HCT116 (cell line): ENCODE results near the gene PPP2R5C. TPM values are rescaled to one million over a fixed set of nuclear protein-coding genes. Genes with fewer than 3 reads are reported as not detected.

Experiments used
- ATAC-seq: fragments of 200-7000 bp; cut with Tn5 transposase; 2 replicates; pipeline ENCODE4 v1.9.1; 2020; ENCODE audit warnings: mild to moderate bottlenecking, moderate library complexity
- BruUV-seq: library from RNA; stranded (reverse); fragments of 400-500 nt; replicated peaks from 2 replicates; lab custom pipeline; 2021; lab: Mats Ljungman, UMichigan
- CTCF ChIA-PET: fragments of 300-600 bp; sonication (Branson Sonifier 250); formaldehyde crosslinking; loops from one replicate; lab custom pipeline; 2021; ENCODE audit warnings: antibody characterized with exemption; lab: Charles Lee
- POLR2A ChIA-PET: fragments of 300-600, 350-600 bp; sonication (Branson Sonifier 250); formaldehyde crosslinking; loops from one replicate; lab custom pipeline; 2021; ENCODE audit warnings: antibody characterized with exemption; lab: Charles Lee
- RAD21 ChIA-PET, 2 experiments: fragments of 300-600 bp; sonication (Branson Sonifier 250); formaldehyde crosslinking; loops; one replicate each; lab custom pipeline; 2023; ENCODE audit warnings: low total read pairs in 2 of 2; ENCODE audit not compliant: uncharacterized antibody in 2 of 2, unreplicated experiment in 2 of 2, low non-redundant PET in 1 of 2; lab: Charles Lee
- DNase-seq: peaks from one replicate; pipeline ENCODE4 v3.0.0-alpha.2; 2010; ENCODE audit warnings: low read depth, low spot score
- H2AFZ ChIP-seq: fragments of 200-600 bp; shearing (Covaris generic), sonication (generic); 2 replicates; pipeline ENCODE4 v1.6.1; 2017; ENCODE audit warnings: low read depth, mixed run types, mixed read lengths, antibody characterized with exemption, low read length; ENCODE audit not compliant: poor library complexity, severe bottlenecking
- H3K27ac ChIP-seq: 2 replicates; pipeline ENCODE4 v1.5.1; 2012; ENCODE audit warnings: low read depth, low read length
- H3K27me3 ChIP-seq: fragments of 200-600 bp; sonication (generic); 2 replicates; pipeline ENCODE4 v1.6.1; 2016; ENCODE audit warnings: mixed run types, low read length, mixed read lengths; ENCODE audit not compliant: insufficient read depth
- H3K36me3 ChIP-seq, 2 experiments: fragments of 200-500 bp in 1 of 2; fragments of 200-600 bp in 1 of 2; sonication (Bioruptor generic) in 1 of 2; sonication (generic) in 1 of 2; 2 replicates each; pipeline versions ENCODE4 v1.5.1 to v1.6.1; 2014 to 2016; ENCODE audit warnings: low read length in 2 of 2, inconsistent platforms in 1 of 2, mixed read lengths in 1 of 2, mixed run types in 1 of 2; ENCODE audit not compliant: insufficient read depth in 2 of 2, control insufficient read depth in 1 of 2
- H3K4me1 ChIP-seq, 2 experiments: fragments of 200-600 bp in 1 of 2; sonication (generic) in 1 of 2; 2 replicates each; pipeline versions ENCODE4 v1.5.1 to v1.6.1; 2012 to 2017; ENCODE audit warnings: low read length in 2 of 2, inconsistent platforms in 1 of 2, mild to moderate bottlenecking in 1 of 2, mixed read lengths in 1 of 2, mixed run types in 1 of 2, moderate library complexity in 1 of 2; ENCODE audit not compliant: insufficient read depth in 2 of 2, control insufficient read depth in 1 of 2
- H3K4me2 ChIP-seq: fragments of 200-600 bp; sonication (generic); 2 replicates; pipeline ENCODE4 v1.6.1; 2017; ENCODE audit warnings: mixed run types, low read length, mixed read lengths
- H3K4me3 ChIP-seq, 2 experiments: fragments of 200-600 bp in 1 of 2; sonication (generic) in 1 of 2; replicated peaks in 1 of 2; 2 replicates each; pipeline ENCODE4 v1.5.1; 2011 to 2016; ENCODE audit warnings: low read length in 2 of 2, control low read depth in 1 of 2, low read depth in 1 of 2, mild to moderate bottlenecking in 1 of 2, mixed read lengths in 1 of 2, mixed run types in 1 of 2
- H3K79me2 ChIP-seq: fragments of 200-600 bp; sonication (generic); 2 replicates; pipeline ENCODE4 v1.6.1; 2017; ENCODE audit warnings: mild to moderate bottlenecking, mixed run types, low read length, moderate library complexity, mixed read lengths; ENCODE audit not compliant: insufficient read depth
- H3K9ac ChIP-seq: fragments of 200-600 bp; sonication (generic); 2 replicates; pipeline ENCODE4 v1.6.1; 2016; ENCODE audit warnings: low read length, mixed read lengths
- H3K9me2 ChIP-seq: fragments of 200-600 bp; sonication (generic), shearing (Covaris generic); 2 replicates; pipeline ENCODE4 v1.6.1; 2017; ENCODE audit warnings: mixed run types, mild to moderate bottlenecking, moderate library complexity; ENCODE audit not compliant: insufficient read depth
- H3K9me3 ChIP-seq, 2 experiments: fragments of 200-500 bp in 1 of 2; fragments of 200-600 bp in 1 of 2; sonication (Bioruptor generic) in 1 of 2; sonication (generic) in 1 of 2; 2 replicates each; pipeline ENCODE4 v1.6.1; 2014 to 2017; ENCODE audit warnings: low read length in 2 of 2, mixed read lengths in 2 of 2, inconsistent platforms in 1 of 2, low read depth in 1 of 2, mild to moderate bottlenecking in 1 of 2, mixed run types in 1 of 2, moderate library complexity in 1 of 2; ENCODE audit not compliant: control insufficient read depth in 1 of 2, insufficient read depth in 1 of 2
- H4K20me1 ChIP-seq: fragments of 200-600 bp; sonication (generic), shearing (Covaris generic); 2 replicates; pipeline ENCODE4 v1.6.1; 2017; ENCODE audit warnings: mixed run types, mild to moderate bottlenecking, moderate library complexity; ENCODE audit not compliant: insufficient read depth
- CEBPB ChIP-seq: IDR thresholded peaks from 2 replicates; pipeline ENCODE4 v1.6.1; 2012; ENCODE audit warnings: low read depth
- CTCF ChIP-seq, 3 experiments: fragments of 200-600 bp in 1 of 3; sonication (generic) in 1 of 3; IDR thresholded peaks in 2 of 3; conservative IDR thresholded peaks in 1 of 3; 2 replicates each; pipeline ENCODE4 v1.5.1; 2012 to 2017; ENCODE audit warnings: low read depth in 2 of 3, low read length in 2 of 3, antibody characterized with exemption in 1 of 3, borderline replicate concordance in 1 of 3, control low read depth in 1 of 3, mild to moderate bottlenecking in 1 of 3, mixed read lengths in 1 of 3, mixed run types in 1 of 3, moderate library complexity in 1 of 3; ENCODE audit not compliant: insufficient read depth in 1 of 3
- EGR1 ChIP-seq: IDR thresholded peaks from 2 replicates; pipeline ENCODE4 v1.6.1; 2012; ENCODE audit warnings: low read depth
- ELF1 ChIP-seq: IDR thresholded peaks from 2 replicates; pipeline ENCODE4 v1.6.1; 2012; ENCODE audit warnings: low read depth, borderline replicate concordance
- EZH2 ChIP-seq: fragments of 200-600 bp; sonication (generic); IDR thresholded peaks from 2 replicates; pipeline ENCODE4 v1.6.1; 2017; ENCODE audit warnings: antibody characterized with exemption, mixed run types
- EZH2phosphoT487 ChIP-seq: fragments of 200-600 bp; IDR thresholded peaks from 2 replicates; pipeline ENCODE4 v1.6.1; 2018; ENCODE audit warnings: antibody characterized with exemption, borderline replicate concordance
- FOSL1 ChIP-seq: IDR thresholded peaks from 2 replicates; pipeline ENCODE4 v1.6.1; 2012; ENCODE audit warnings: low read depth
- MAX ChIP-seq: IDR thresholded peaks from 2 replicates; pipeline ENCODE4 v1.6.1; 2012
- POLR2A ChIP-seq: IDR thresholded peaks from 2 replicates; pipeline ENCODE4 v1.7.0; 2011; ENCODE audit warnings: borderline replicate concordance; ENCODE audit not compliant: insufficient read depth, insufficient read length; ENCODE audit errors: extremely low read depth
- RAD21 ChIP-seq: IDR thresholded peaks from 2 replicates; pipeline ENCODE4 v1.6.1; 2012; ENCODE audit warnings: low read depth, mild to moderate bottlenecking
- SIN3A ChIP-seq: IDR thresholded peaks from 2 replicates; pipeline ENCODE4 v1.6.1; 2012; ENCODE audit warnings: low read depth
- SP1 ChIP-seq: IDR thresholded peaks from 2 replicates; pipeline ENCODE4 v1.6.1; 2012; ENCODE audit warnings: low read depth
- TCF7L2 ChIP-seq: IDR thresholded peaks from 2 replicates; pipeline ENCODE4 v1.7.0; 2011; ENCODE audit warnings: borderline replicate concordance, inconsistent platforms; ENCODE audit not compliant: insufficient read depth, insufficient read length; ENCODE audit errors: extremely low read depth
- YY1 ChIP-seq: IDR thresholded peaks from 2 replicates; pipeline ENCODE4 v1.6.1; 2011; ENCODE audit warnings: low read length, low read depth, moderate library complexity, mild to moderate bottlenecking; ENCODE audit not compliant: insufficient replicate concordance; ENCODE audit errors: extremely low read depth
- ZBTB33 ChIP-seq: IDR thresholded peaks from 2 replicates; pipeline ENCODE4 v1.6.1; 2011; ENCODE audit warnings: mild to moderate bottlenecking, low read length, moderate library complexity; ENCODE audit not compliant: insufficient replicate concordance; ENCODE audit errors: extremely low read depth
- ZFX ChIP-seq: fragments of 450-650 bp; IDR thresholded peaks from 2 replicates; pipeline ENCODE4 v1.6.1; 2017
- ZNF274 ChIP-seq: fragments of 200-500 bp; sonication (Bioruptor generic); IDR thresholded peaks from 2 replicates; pipeline ENCODE4 v1.6.1; 2014; ENCODE audit warnings: mild to moderate bottlenecking, low read depth, low read length, inconsistent platforms
- intact Hi-C: fragments of 100-400 bp; cut with micrococcal nuclease; formaldehyde crosslinking; loops from 2 replicates; pipeline ENCODE4 v1.10.0; 2022
- total RNA-seq: library from RNA; stranded (reverse); gene quantifications from one replicate; pipeline ENCODE4 v1.2.1, GENCODE V29; 2021; ENCODE audit not compliant: unreplicated experiment

Gene PPP2R5C
- total RNA-seq, 1 experiment from 2014 or later: 117 TPM

- BruUV-seq: no TSS peak
- DNase-seq (no peak), ATAC-seq (no peak)
- Histone ChIP-seq H3K9me2 (no peaks in the 10 kb centered on the region), H3K4me3 (no peak overlapping the region), H4K20me1 (no peaks in the 10 kb centered on the region), H3K79me2 (peaks cover 78% of the 10 kb centered on the region), H3K9me3 (no peaks in the 10 kb centered on the region), H3K36me3 (no peaks in the 10 kb centered on the region), H2AFZ (no peak overlapping the region), H3K27me3 (no peaks in the 10 kb centered on the region), H3K4me1 (peaks cover 18 to 33% of the 10 kb centered on the region in 2 experiments), H3K27ac (no peak overlapping the region), H3K9ac (no peak overlapping the region), H3K4me2 (no peak overlapping the region)
- ChIA-PET CTCF (no interaction called here), POLR2A (no interaction called here), RAD21 (no interaction called here)
- TF ChIP-seq EZH2 (no peak), TCF7L2 (no peak), RAD21 (no peak), FOSL1 (no peak), SIN3A (no peak), EGR1 (no peak), CEBPB (no peak), CTCF (IDR thresholded peaks at IDR 0.05 in 2 of 3, conservative IDR thresholded peaks at IDR 0.05 in 1 of 3; ENCODE audit: borderline replicate concordance in 1 of 3, insufficient read depth in 1 of 3, low read depth in 2 of 3, low read length in 2 of 3) (no peak), ZFX (no peak), MAX (no peak), YY1 (no peak), EZH2phosphoT487 (no peak), ZBTB33 (no peak), POLR2A (no peak), ZNF274 (no peak), SP1 (no peak), ELF1 (no peak)
- intact Hi-C loops: no loop called here
Measured at GRCh38 chr14:101873076-101873825, 111.7 kb downstream of the PPP2R5C start.
